HG02885 (cell line): Measurements from ENCODE around the gene TINCR.

Experiments used
- ATAC-seq: cut with Tn5 transposase; IDR thresholded peaks from one replicate; pipeline ENCODE4 v1.9.1; 2021; ENCODE audit warnings: mild to moderate bottlenecking; ENCODE audit not compliant: unreplicated experiment, poor library complexity

Gene TINCR

GRCh38 chr19:5590151-5590864 lies 22.6 kb upstream of the TINCR start:
- no peak for ATAC-seq

- ATAC-seq = no peak
Observed at GRCh38 chr19:5588906-5589676, 21.3 kb upstream of the TINCR start.

GRCh38 chr19:5588441-5588840 lies 20.7 kb upstream of the TINCR start:
- ATAC-seq = no peak

- no peak for ATAC-seq
Observed at GRCh38 chr19:5587661-5588060, 19.9 kb upstream of the TINCR start.

GRCh38 chr19:5587071-5587455 lies 19.3 kb upstream of the TINCR start:
- no peak for ATAC-seq

GRCh38 chr19:5586300-5587070 lies 18.7 kb upstream of the TINCR start:
- no peak for ATAC-seq

GRCh38 chr19:5585461-5586299 lies 17.9 kb upstream of the TINCR start:
- no peak for ATAC-seq

GRCh38 chr19:5580161-5580571 lies 12.4 kb upstream of the TINCR start:
- no peak for ATAC-seq

- no peak for ATAC-seq
Observed at GRCh38 chr19:5579697-5580096, 11.9 kb upstream of the TINCR start.

- ATAC-seq = no peak
Observed at GRCh38 chr19:5579286-5579685, 11.5 kb upstream of the TINCR start.

- ATAC-seq = no peak
Observed at GRCh38 chr19:5578097-5578846, 10.5 kb upstream of the TINCR start.

GRCh38 chr19:5575590-5575989 lies 7.8 kb upstream of the TINCR start:
- ATAC-seq = no peak

GRCh38 chr19:5572556-5573286 lies 5.0 kb upstream of the TINCR start:
- no peak for ATAC-seq

GRCh38 chr19:5571777-5572176 lies 4.0 kb upstream of the TINCR start:
- ATAC-seq = no peak

GRCh38 chr19:5567970-5568407 lies 236 bp upstream of the TINCR start:
- ATAC-seq = no peak

GRCh38 chr19:5564930-5565329 lies 2.8 kb downstream of the TINCR start:
- ATAC-seq = no peak

GRCh38 chr19:5563935-5564612 lies 3.7 kb downstream of the TINCR start:
- no peak for ATAC-seq

- no peak for ATAC-seq
Observed at GRCh38 chr19:5563008-5563431, 4.7 kb downstream of the TINCR start.
